Measurements from ENCODE around the gene PGA5.

PGA5 gene

GRCh38 chr11:61297746-61298145, 56.8 kb downstream of the PGA5 start:
- DNase-seq = no peak

- no peak for DNase-seq
Observed at GRCh38 chr11:61298663-61299244, 57.8 kb downstream of the PGA5 start.
